Keratinocyte (primary cell): Measurements from ENCODE around the gene H3-3A. TPM values are rescaled to one million over a fixed set of nuclear protein-coding genes. Genes with fewer than 3 reads are reported as not detected.

Experiments
- DNase-seq: peaks from one replicate; pipeline ENCODE4 v3.0.0-alpha.2; 2011; ENCODE audit warnings: low read depth, missing footprints, low spot score
- FAIRE-seq: peaks from 2 replicates; lab custom pipeline; 2011; peaks lifted over from hg19 to GRCh38; lab: Jason Lieb, UNC
- H2AFZ ChIP-seq: 2 replicates; pipeline ENCODE4 v1.6.0; 2012; ENCODE audit warnings: low read length, control low read depth, inconsistent platforms; ENCODE audit not compliant: control insufficient read depth
- H3K27ac ChIP-seq: 2 replicates; pipeline ENCODE4 v1.5.1; 2011; ENCODE audit warnings: low read length; ENCODE audit not compliant: control insufficient read depth, insufficient read depth
- H3K27me3 ChIP-seq: 3 replicates; pipeline ENCODE4 v1.6.0; 2011; ENCODE audit warnings: low read length; ENCODE audit not compliant: control insufficient read depth, insufficient read depth; ENCODE audit errors: extremely low read depth
- H3K36me3 ChIP-seq, 2 experiments: 2 replicates in 1 of 2; 3 replicates in 1 of 2; pipeline ENCODE4 v1.5.1; 2011; ENCODE audit warnings: low read length in 2 of 2, mild to moderate bottlenecking in 1 of 2; ENCODE audit not compliant: control insufficient read depth in 2 of 2, insufficient read depth in 2 of 2; ENCODE audit errors: extremely low read depth in 1 of 2
- H3K4me1 ChIP-seq: 3 replicates; pipeline ENCODE4 v1.5.1; 2011; ENCODE audit warnings: low read length; ENCODE audit not compliant: control insufficient read depth, insufficient read depth; ENCODE audit errors: extremely low read depth
- H3K4me2 ChIP-seq: 3 replicates; pipeline ENCODE4 v1.6.0; 2011; ENCODE audit warnings: low read depth, low read length; ENCODE audit not compliant: control insufficient read depth, insufficient read depth; ENCODE audit errors: extremely low read depth
- H3K4me3 ChIP-seq, 3 experiments: fragments of 200-600 bp in 1 of 3; sonication (generic) in 1 of 3; 2 replicates in 2 of 3; 3 replicates in 1 of 3; pipeline ENCODE4 v1.5.1; 2011 to 2016; ENCODE audit warnings: low read length in 3 of 3, mild to moderate bottlenecking in 3 of 3, control low read depth in 2 of 3, inconsistent platforms in 1 of 3, low read depth in 1 of 3, mixed read lengths in 1 of 3, mixed run types in 1 of 3, moderate library complexity in 1 of 3; ENCODE audit not compliant: control insufficient read depth in 2 of 3, insufficient read depth in 2 of 3; ENCODE audit errors: extremely low read depth in 1 of 3
- H3K79me2 ChIP-seq: 2 replicates; pipeline ENCODE4 v1.6.0; 2012; ENCODE audit warnings: low read length; ENCODE audit not compliant: control insufficient read depth, insufficient read depth
- H3K9ac ChIP-seq: 3 replicates; pipeline ENCODE4 v1.6.0; 2011; ENCODE audit warnings: low read length; ENCODE audit not compliant: control insufficient read depth, insufficient read depth; ENCODE audit errors: extremely low read depth
- H3K9me1 ChIP-seq: 3 replicates; pipeline ENCODE4 v1.6.0; 2011; ENCODE audit warnings: low read length; ENCODE audit not compliant: control insufficient read depth, insufficient read depth; ENCODE audit errors: extremely low read depth
- H3K9me3 ChIP-seq: 2 replicates; pipeline ENCODE4 v1.5.1; 2012; ENCODE audit warnings: low read depth, low read length; ENCODE audit not compliant: control insufficient read depth
- H4K20me1 ChIP-seq: 3 replicates; pipeline ENCODE4 v1.6.0; 2011; ENCODE audit warnings: low read length; ENCODE audit not compliant: control insufficient read depth, insufficient read depth; ENCODE audit errors: extremely low read depth
- CTCF ChIP-seq, 3 experiments: IDR thresholded peaks in 1 of 3; conservative IDR thresholded peaks in 1 of 3; optimal IDR thresholded peaks in 1 of 3; 2 replicates in 2 of 3; 3 replicates in 1 of 3; pipeline versions ENCODE3 to v1.5.1; 2011; ENCODE audit warnings: low read length in 3 of 3, mild to moderate bottlenecking in 3 of 3, moderate library complexity in 2 of 3, control low read depth in 1 of 3, inconsistent platforms in 1 of 3; ENCODE audit not compliant: insufficient read depth in 2 of 3; ENCODE audit errors: extremely low read depth in 1 of 3
- EZH2 ChIP-seq: IDR thresholded peaks from one replicate; pipeline ENCODE4 v1.6.1; 2012; ENCODE audit warnings: inconsistent platforms, mild to moderate bottlenecking, low read length, moderate library complexity
- dilution Hi-C: fragments of 300-500 bp; cut with MboI; formaldehyde crosslinking; loops from one replicate; pipeline ENCODE4 v1.7.0; 2020; ENCODE audit warnings: low sequenced_read_pairs; ENCODE audit not compliant: extremely low pct_ligation_motif_present
- polyA plus RNA-seq, 5 experiments: library from polyadenylated mRNA; depleted of rRNA in 3 of 5; stranded (reverse) in 3 of 5; stranded (forward) in 1 of 5; unstranded in 1 of 5; fragments of >200 nt; gene quantifications; 1 replicate in 1 of 5; 2 replicates in 3 of 5; 3 replicates in 1 of 5; pipeline versions ENCODE4 v1.2.1 to v1.2.3, GENCODE V29; 2011 to 2012; ENCODE audit warnings: missing spikeins in 2 of 5, low read depth in 1 of 5, low replicate concordance in 1 of 5

Gene H3-3A
- polyA plus RNA-seq, 1 donor (not counting 4 experiments of a cell fraction or from before 2014, with no cell fraction given): 291 TPM

- Histone ChIP-seq H3K4me3 (no peak overlapping the region), H3K4me2 (no peak overlapping the region)
Observed at GRCh38 chr1:226021801-226022200, 40.7 kb upstream of the H3-3A start.

GRCh38 chr1:226023735-226024134 lies 38.8 kb upstream of the H3-3A start:
- TF ChIP-seq CTCF (optimal IDR thresholded peaks at IDR 0.05 in 1 of 3, IDR thresholded peaks at IDR 0.05 in 1 of 3, conservative IDR thresholded peaks at IDR 0.05 in 1 of 3; ENCODE audit: extremely low read depth in 1 of 3, insufficient read depth in 2 of 3, low read length in 3 of 3): no peak
- TF ChIP-seq EZH2: no peak
- Histone ChIP-seq H3K27ac (no peak overlapping the region), H3K9me1 (no peaks in the 10 kb centered on the region), H3K4me1 (no peaks in the 10 kb centered on the region), H3K36me3 (no peaks in the 10 kb centered on the region), H3K4me3 (no peak overlapping the region), H3K27me3 (no peaks in the 10 kb centered on the region), H3K9ac (no peak overlapping the region), H4K20me1 (no peaks in the 10 kb centered on the region), H3K4me2 (no peak overlapping the region), H2AFZ (no peak overlapping the region), H3K9me3 (no peaks in the 10 kb centered on the region), H3K79me2 (no peaks in the 10 kb centered on the region)
- FAIRE-seq (no peak), DNase-seq (no peak)
- dilution Hi-C loops: no loop called here

More at GRCh38 chr1:226021801-226022200, 40.7 kb upstream of the H3-3A start:
- Histone ChIP-seq H3K9ac (no peak overlapping the region), H3K27ac (no peak overlapping the region), H3K9me1 (no peaks in the 10 kb centered on the region), H4K20me1 (no peaks in the 10 kb centered on the region), H3K79me2 (no peaks in the 10 kb centered on the region), H3K36me3 (no peaks in the 10 kb centered on the region), H2AFZ (no peak overlapping the region), H3K27me3 (no peaks in the 10 kb centered on the region), H3K4me1 (no peaks in the 10 kb centered on the region), H3K9me3 (no peaks in the 10 kb centered on the region)
- dilution Hi-C loops: no loop called here
- DNase-seq (no peak), FAIRE-seq (no peak)
- no peak for TF ChIP-seq CTCF (optimal IDR thresholded peaks at IDR 0.05 in 1 of 3, IDR thresholded peaks at IDR 0.05 in 1 of 3, conservative IDR thresholded peaks at IDR 0.05 in 1 of 3; ENCODE audit: extremely low read depth in 1 of 3, insufficient read depth in 2 of 3, low read length in 3 of 3)
- no peak for TF ChIP-seq EZH2
